IPS DF 19.7 (cell line): Measurements from ENCODE around the gene FOXA1.
"Not testable (repeated sequence)": the region's sequence is repeated elsewhere in the genome, so short reads cannot be mapped to it uniquely, and the experiment has no call there.

Source experiments
- DNase-seq: peaks from one replicate; pipeline ENCODE4 v3.0.0-alpha.2; 2013; ENCODE audit warnings: low read depth, low spot score

Gene FOXA1

GRCh38 chr14:37558740-37559139 lies 36.3 kb downstream of the FOXA1 start:
- no peak for DNase-seq

DNA sequence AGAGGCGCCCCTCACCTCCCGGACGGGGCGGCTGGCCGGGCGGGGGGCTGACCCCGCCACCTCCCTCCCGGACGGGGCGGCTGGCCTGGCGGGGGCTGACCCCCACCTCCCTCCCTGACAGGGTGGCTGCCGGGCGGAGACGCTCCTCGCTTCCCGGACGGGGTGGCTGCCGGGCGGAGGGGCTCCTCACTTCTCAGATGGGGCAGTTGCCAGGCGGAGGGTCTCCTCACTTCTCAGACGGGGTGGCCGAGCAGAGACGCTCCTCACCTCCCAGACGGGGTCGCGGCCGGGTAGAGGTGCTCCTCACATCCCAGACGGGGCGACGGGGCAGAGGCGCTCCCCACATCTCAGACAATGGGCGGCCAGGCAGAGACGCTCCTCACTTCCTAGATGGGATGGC lies 39.5 kb downstream of the FOXA1 start:
- not testable (repeated sequence) for DNase-seq

- DNase-seq = no peak
These were observed 41.0 kb downstream of the FOXA1 start for GRCh38 chr14:37553935-37554550.

GRCh38 chr14:37551119-37551518 lies 43.9 kb downstream of the FOXA1 start:
- no peak for DNase-seq

- DNase-seq = no peak
These were observed 44.5 kb downstream of the FOXA1 start for GRCh38 chr14:37550511-37550910.

GRCh38 chr14:37546621-37547447 lies 48.2 kb downstream of the FOXA1 start:
- no peak for DNase-seq

DNA sequence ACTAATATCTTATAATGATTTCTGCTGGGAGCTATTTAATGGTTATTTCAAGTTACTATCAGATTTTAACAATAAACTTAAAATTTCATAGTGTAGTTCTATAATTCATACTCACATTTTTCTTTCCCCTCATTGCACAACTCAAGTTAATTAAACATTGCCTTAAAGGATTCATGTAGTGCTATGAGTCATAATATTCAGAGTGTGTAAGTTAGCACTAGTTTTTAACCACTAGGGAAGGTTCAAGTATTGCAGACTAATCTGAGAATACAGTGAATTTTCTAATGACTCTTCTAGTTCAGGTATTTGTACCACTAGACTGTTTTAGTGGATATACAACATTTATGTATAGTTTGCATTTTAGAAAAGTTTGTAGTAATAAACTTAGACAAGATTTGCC lies 49.9 kb downstream of the FOXA1 start:
- DNase-seq = no peak

- DNase-seq = no peak
These were observed 50.6 kb downstream of the FOXA1 start for GRCh38 chr14:37544407-37544806.

DNA sequence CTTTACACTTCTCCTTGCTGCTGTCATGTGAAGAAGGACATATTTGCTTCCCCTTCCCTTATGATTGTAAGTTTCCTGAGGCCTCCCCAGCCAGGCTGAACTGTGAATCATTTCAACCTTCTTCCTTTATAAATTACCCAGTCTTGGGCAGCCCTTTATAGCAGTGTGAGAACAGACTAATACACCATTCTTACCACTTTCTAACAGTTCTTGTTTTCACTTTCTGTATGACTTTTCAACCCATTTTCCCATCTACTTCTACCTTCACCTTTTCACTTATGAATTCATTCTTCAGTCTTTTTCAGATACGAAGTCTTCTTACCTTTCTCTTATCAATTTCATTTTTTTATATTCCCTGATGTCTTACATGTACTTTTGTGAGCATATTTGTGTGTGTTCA lies 55.1 kb downstream of the FOXA1 start:
- DNase-seq = no peak
